UCSD-AML1 (cell line): Measurements from ENCODE around the gene SLC25A21.
"Not testable (repeated sequence)": the region's sequence is repeated elsewhere in the genome, so short reads cannot be mapped to it uniquely, and the experiment has no call there.

Source experiments
- DNase-seq: peaks from one replicate; lab custom pipeline; 2025; ENCODE audit not compliant: unreplicated experiment; lab: John Stamatoyannopoulos, UW

SLC25A21 gene

GRCh38 chr14:36884049-36884448 lies 288.4 kb downstream of the SLC25A21 start:
- no peak for DNase-seq

DNA sequence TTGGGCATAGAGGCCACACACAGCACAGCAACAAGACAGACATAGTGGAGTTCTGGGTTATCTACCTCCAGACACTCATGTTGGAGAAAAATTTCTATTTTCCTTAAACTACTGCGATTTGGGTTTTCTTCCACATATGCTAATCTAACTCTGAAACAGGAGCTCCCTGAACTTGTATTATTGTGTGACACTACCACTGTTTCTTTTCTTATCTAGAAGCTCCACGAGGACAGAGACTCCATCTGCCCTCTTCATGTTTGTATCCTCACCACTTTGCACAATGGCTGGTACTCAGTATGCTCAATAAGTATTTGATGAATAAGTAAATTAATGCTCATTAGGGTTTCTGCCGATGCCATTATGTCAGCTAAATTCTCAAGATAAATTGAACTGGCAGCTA lies 292.1 kb downstream of the SLC25A21 start:
- DNase-seq: no peak

DNA sequence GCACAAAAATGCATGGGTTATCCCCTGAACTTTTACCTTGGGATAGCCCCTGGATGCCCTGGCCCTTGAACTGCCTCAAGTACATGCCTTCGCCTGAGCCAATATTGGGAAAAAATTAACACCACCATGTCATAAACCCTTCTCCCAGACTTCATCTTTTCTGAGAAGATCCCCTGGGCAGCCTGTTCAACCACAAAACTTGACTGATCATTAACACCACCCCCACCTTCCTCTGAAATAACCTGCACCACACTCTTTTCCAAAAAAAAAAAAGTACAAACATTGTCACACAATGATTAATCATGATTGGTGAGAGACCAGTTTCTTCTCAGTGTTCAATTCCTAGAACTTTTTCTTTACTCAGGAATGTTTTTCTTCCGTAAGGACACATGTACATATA lies 292.8 kb downstream of the SLC25A21 start:
- no peak for DNase-seq

DNA sequence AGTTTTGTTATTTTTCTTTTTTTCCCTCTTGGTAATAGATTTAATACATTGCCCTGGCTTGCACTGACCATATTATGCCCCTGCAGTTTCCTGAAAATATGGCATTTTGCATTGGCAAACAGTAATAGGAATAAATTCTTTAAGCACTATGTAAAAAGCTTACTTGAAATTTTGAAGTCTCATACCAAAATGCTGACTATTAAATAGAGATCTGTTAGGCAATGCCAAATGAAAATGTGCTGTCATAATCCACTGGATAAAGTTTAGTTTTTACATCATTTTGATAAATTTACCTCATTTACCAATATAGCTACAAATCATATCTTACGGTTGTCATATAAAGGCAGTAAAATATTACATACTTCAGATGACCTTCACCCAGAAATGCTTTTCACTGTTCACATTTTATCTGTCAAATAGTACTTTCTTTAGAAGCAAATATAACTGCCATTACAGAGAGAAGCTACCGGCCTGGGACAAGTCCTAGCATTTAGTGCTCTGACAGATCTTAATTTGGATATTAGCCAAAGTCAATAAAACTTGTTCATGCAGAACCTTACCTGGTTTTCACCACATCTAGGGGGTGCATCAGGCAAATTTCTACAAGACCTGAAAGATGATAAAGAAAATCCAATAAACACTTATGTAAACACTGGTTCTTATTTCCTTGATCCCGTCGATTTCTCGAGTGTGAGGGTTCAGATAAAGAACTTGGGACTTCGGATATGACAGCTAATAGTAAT lies 297.8 kb downstream of the SLC25A21 start:
- no peak for DNase-seq

GRCh38 chr14:36870776-36871175 lies 301.6 kb downstream of the SLC25A21 start:
- no peak for DNase-seq

GRCh38 chr14:36869125-36869524 lies 303.3 kb downstream of the SLC25A21 start:
- no peak for DNase-seq

DNA sequence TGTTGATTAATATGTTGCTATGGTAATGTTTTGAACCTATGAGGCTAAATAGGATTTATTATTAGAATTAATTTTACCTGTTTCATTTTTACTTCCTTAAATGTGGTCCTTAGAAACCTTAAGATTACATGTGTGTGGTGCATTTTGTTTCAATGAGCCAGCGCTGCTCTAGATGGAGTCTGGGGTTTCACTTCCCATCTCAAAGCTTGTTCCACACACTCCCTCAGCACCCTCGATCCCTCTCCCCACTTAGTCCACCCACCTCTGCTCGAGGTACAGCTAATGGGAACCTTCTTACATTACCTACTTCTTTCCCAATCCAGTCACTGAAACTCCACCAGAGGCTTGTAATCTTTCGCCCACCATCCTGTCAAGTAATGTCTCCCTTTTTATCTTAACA lies 305.5 kb downstream of the SLC25A21 start:
- DNase-seq: no peak

- DNase-seq: no peak
Observed at GRCh38 chr14:36863271-36863670, 309.1 kb downstream of the SLC25A21 start.

DNA sequence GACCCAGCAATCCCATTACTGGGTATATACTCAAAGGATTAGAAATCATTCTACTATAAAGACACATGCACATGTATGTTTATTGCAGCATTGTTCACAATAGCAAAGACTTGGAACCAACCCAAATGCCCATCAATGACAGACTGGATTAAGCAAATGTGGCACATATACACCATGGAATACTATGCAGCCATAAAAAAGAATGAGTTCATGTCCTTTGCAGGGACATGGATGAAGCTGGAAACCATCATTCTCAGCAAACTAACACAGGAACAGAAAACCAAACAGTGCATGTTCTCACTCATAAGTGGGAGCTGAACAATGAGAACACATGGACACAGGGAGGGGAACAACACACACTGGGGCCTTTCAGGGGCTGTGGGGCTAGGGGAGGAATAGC lies 310.2 kb downstream of the SLC25A21 start:
- not testable (repeated sequence) for DNase-seq

DNA sequence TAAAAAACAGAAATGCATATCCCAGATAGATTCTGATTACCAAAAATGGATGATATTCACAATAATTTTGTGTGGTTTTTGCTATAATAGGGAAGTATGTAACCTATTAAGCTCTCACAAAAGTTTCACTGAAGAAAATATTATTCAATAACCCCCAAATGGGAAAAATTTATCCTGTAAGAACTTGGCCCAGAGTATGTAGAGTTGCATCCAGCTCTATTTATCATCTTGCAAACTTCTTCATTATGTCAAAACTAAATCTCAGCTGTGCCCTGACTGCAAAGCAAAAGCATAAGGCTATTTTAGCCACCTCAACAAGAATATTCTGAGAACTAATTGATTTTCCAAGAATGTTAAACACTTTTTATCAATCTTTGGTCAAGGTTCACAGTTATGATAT lies 311.6 kb downstream of the SLC25A21 start:
- no peak for DNase-seq

GRCh38 chr14:36859119-36859518 lies 313.3 kb downstream of the SLC25A21 start:
- DNase-seq: no peak

GRCh38 chr14:36857842-36858445 lies 314.5 kb downstream of the SLC25A21 start:
- no peak for DNase-seq

GRCh38 chr14:36857136-36857535 lies 315.3 kb downstream of the SLC25A21 start:
- DNase-seq: no peak

- DNase-seq: no peak
Observed at GRCh38 chr14:36856095-36856878, 316.1 kb downstream of the SLC25A21 start.

DNA sequence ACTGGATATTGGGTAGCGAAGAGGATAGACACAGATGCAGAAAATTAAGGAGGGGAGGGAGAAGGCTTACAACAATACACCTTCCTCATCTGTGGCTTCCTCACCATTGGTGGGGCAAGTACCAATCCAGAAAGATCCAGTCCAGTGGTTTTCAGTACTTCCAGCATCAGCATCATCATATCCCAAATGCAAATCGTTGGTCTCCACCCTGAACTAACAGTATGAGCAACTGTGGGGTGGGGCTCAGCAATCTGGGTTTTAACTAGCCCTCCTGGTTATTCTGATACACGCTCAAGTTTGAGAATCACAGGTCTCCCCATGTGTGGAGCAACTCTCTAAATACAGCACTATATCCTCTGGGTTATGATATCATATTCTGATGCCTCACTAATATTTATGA lies 317.0 kb downstream of the SLC25A21 start:
- DNase-seq: no peak

DNA sequence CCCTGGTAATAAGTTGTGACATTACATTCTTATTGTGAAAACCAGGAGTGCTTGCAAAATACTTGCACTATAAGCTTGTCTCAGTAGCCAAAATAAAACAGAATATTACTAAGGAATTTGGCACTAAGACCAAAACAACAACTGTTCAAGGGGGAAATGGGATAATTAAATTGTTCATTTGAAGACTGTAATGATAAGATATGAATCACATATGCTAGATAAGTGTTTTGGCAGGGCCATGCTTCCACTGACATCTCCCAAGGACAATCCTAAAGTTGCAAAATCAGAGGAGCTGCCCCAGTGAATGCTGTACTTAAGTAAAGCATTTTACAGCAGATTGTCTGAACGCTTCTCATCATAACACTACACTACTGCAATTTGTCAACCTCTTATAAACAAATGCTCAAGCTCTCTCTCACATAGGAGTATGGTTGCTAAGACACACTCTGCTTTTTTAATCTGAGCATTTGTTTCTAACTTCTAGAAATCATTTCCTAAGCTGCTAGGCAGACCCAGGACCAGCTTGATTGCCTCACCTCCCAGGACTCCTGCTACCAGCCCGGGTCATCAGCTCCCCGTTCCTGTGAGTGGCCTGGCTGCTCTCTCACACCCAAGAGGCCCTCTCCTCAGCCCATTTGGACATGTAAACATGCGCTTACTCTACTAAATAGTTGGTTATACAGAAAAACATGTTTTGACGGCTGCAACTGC lies 319.3 kb downstream of the SLC25A21 start:
- no peak for DNase-seq

- DNase-seq: no peak
Observed at GRCh38 chr14:36848213-36848612, 324.2 kb downstream of the SLC25A21 start.

DNA sequence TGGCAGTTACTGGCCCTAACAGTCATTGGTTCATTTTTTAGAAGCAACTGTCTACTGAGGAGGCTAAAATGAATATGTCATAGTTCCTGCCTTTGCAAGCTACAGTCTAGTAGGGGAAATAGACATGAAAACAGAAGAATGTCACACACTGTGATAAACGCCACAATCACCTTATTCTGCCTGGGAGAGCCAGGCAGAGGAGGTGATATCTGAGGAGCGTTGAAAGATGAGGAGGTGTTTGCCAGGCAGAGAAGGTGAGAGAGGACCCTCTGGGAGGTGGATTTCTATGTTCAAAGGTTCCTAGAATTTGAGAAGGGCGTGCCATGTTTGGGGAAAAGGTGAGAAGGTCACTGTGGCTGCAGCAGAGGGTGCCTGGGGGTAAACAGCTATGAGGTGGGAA lies 325.0 kb downstream of the SLC25A21 start:
- DNase-seq: no peak

- no peak for DNase-seq
Observed at GRCh38 chr14:36845356-36846012, 326.9 kb downstream of the SLC25A21 start.

- DNase-seq: no peak
Observed at GRCh38 chr14:36844443-36845195, 327.8 kb downstream of the SLC25A21 start.
